Adipose tissue (tissue), 3 donors: ENCODE data around the gene SLC52A3. TPM values are rescaled to one million over a fixed set of nuclear protein-coding genes. Genes with fewer than 3 reads are reported as not detected.
"Not testable (repeated sequence)": the region's sequence is repeated elsewhere in the genome, so short reads cannot be mapped to it uniquely, and the experiment has no call there.

Experiments used
- H3K27ac ChIP-seq: one replicate; pipeline ENCODE4 v1.5.1; 2013; ENCODE audit warnings: low read depth, low read length
- WGBS, 3 donors: extraction: QIAGEN DNeasy Blood & Tissue Kit; methylation state at CpG; one replicate each; pipeline ENCODE4 v1.1.7; 2013; 5-methylcytosine and 5-hydroxymethylcytosine counted together
- polyA plus RNA-seq, 3 donors: library from polyadenylated mRNA; stranded (reverse); fragments of 200-250 nt; gene quantifications; one replicate each; pipeline ENCODE4 v1.2.3, GENCODE V29; 2013
- donor health status: healthy with polysubstance abuse.
- donor health status: Bipolar disorder and iron deficiency.
- donor health status: healthy.

Gene SLC52A3
- 1 to 10 TPM in 2 of 3 donors, under 1 TPM in 1; 0.62 to 3.6 (median 1.0) TPM for polyA plus RNA-seq

- H3K27ac ChIP-seq = no peak within 1 kb of the TSS
- WGBS, 3 donors = 35 to 47% (median 40%) methylated on average over 11 to 12 of the region's 12 CpGs
Measured at GRCh38 chr20:768426-768978, at the start of gene SLC52A3. Gene SLC52A3 (minus strand): TSS chr20:768500. CDS start chr20:765774, 2,726 bp downstream.

GRCh38 chr20:815914-816606 lies 47.8 kb upstream of the SLC52A3 start:
- H3K27ac ChIP-seq = no peak overlapping the region
- 22 to 31% (median 31%) methylated on average over 13 of the region's 13 CpGs for WGBS, 3 donors

GRCh38 chr20:815226-815625 lies 46.9 kb upstream of the SLC52A3 start:
- 76 to 89% (median 88%) methylated on average over 10 of the region's 10 CpGs for WGBS, 3 donors
- H3K27ac ChIP-seq = no peak overlapping the region

GRCh38 chr20:813390-813789 lies 45.1 kb upstream of the SLC52A3 start:
- no peak overlapping the region for H3K27ac ChIP-seq
- WGBS, 3 donors = 59 to 77% (median 66%) methylated on average over 8 of the region's 8 CpGs

- H3K27ac ChIP-seq = not testable (repeated sequence)
- WGBS, 3 donors = 38 to 45% (median 42%) methylated on average over 2 of the region's 2 CpGs
Measured at GRCh38 chr20:812435-812814, 44.1 kb upstream of the SLC52A3 start.

GRCh38 chr20:811776-812434 lies 43.6 kb upstream of the SLC52A3 start:
- WGBS, 3 donors = 19 to 63% (median 63%) methylated on average over 13 of the region's 13 CpGs
- H3K27ac ChIP-seq = not testable (repeated sequence)

- H3K27ac ChIP-seq = no peak overlapping the region
- 21 to 31% (median 25%) methylated on average over 1 of the region's 1 CpG for WGBS, 3 donors
Measured at GRCh38 chr20:805713-806112, 37.4 kb upstream of the SLC52A3 start.

GRCh38 chr20:801678-802077 lies 33.4 kb upstream of the SLC52A3 start:
- H3K27ac ChIP-seq = no peak overlapping the region
- WGBS, 3 donors = 71 to 86% (median 76%) methylated on average over 3 of the region's 3 CpGs

GRCh38 chr20:800026-800425 lies 31.7 kb upstream of the SLC52A3 start:
- 87 to 90% (median 88%) methylated on average over 7 of the region's 7 CpGs for WGBS, 3 donors
- H3K27ac ChIP-seq = not testable (repeated sequence)

GRCh38 chr20:798746-799145 lies 30.4 kb upstream of the SLC52A3 start:
- WGBS, 3 donors = 63 to 78% (median 78%) methylated on average over 5 of the region's 5 CpGs
- not testable (repeated sequence) for H3K27ac ChIP-seq

GRCh38 chr20:796921-797320 lies 28.6 kb upstream of the SLC52A3 start:
- H3K27ac ChIP-seq = no peak overlapping the region
- 74 to 84% (median 81%) methylated on average over 3 of the region's 3 CpGs for WGBS, 3 donors

GRCh38 chr20:792248-792647 lies 23.9 kb upstream of the SLC52A3 start:
- H3K27ac ChIP-seq = no peak overlapping the region
- 93 to 96% (median 93%) methylated on average over 18 of the region's 18 CpGs for WGBS, 3 donors

GRCh38 chr20:791056-791455 lies 22.8 kb upstream of the SLC52A3 start:
- no peak overlapping the region for H3K27ac ChIP-seq
- WGBS, 3 donors = 42 to 62% (median 51%) methylated on average over 2 of the region's 2 CpGs

- WGBS, 3 donors = 19 to 44% (median 31%) methylated on average over 1 of the region's 1 CpG
- H3K27ac ChIP-seq = no peak overlapping the region
Measured at GRCh38 chr20:787825-788224, 19.5 kb upstream of the SLC52A3 start.

- H3K27ac ChIP-seq = no peak overlapping the region
- 60 to 85% (median 70%) methylated on average over 3 of the region's 3 CpGs for WGBS, 3 donors
Measured at GRCh38 chr20:779771-780170, 11.5 kb upstream of the SLC52A3 start.

GRCh38 chr20:776165-776564 lies 7.9 kb upstream of the SLC52A3 start:
- H3K27ac ChIP-seq = no peak overlapping the region
- 84 to 94% (median 90%) methylated on average over 2 of the region's 2 CpGs for WGBS, 3 donors

- WGBS, 3 donors = 23 to 54% (median 42%) methylated on average over 11 of the region's 11 CpGs
- H3K27ac ChIP-seq = no peak overlapping the region
Measured at GRCh38 chr20:775679-776135, 7.4 kb upstream of the SLC52A3 start.

GRCh38 chr20:774660-775057 lies 6.4 kb upstream of the SLC52A3 start:
- no peak overlapping the region for H3K27ac ChIP-seq
- WGBS, 3 donors = 82 to 86% (median 86%) methylated on average over 5 of the region's 5 CpGs

- 87 to 90% (median 89%) methylated on average over 8 of the region's 8 CpGs for WGBS, 3 donors
- H3K27ac ChIP-seq = no peak overlapping the region
Measured at GRCh38 chr20:774016-774659, 5.8 kb upstream of the SLC52A3 start.
